Measurements from ENCODE around the gene CDH8.
"Not testable (repeated sequence)": the region's sequence is repeated elsewhere in the genome, so short reads cannot be mapped to it uniquely, and the experiment has no call there.

The CDH8 gene

DNA sequence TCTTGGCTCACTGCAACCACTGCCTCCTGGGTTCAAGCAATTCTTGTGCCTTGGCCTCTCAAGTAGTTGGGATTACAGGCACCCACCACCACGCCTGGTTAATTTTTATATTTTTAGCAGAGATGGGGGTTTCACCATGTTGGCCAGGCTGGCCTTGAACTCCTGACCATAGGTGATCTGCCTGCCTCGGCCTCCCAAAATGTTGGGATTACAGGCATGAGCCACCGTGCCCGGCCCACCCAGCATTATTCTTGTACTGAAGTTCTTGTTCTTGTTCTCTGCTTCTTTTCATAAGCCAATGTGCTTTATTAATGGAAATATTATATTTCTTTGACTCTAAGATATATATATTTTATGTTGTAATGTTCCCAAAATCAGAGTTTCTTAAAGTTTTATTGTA, 336.6 kb downstream of the CDH8 start:
- H3K4me1 ChIP-seq (ENCODE audit: control insufficient read depth, insufficient read depth, low read length); H3K4me3 ChIP-seq (ENCODE audit: low read length in 2 of 2); H3K9ac ChIP-seq (ENCODE audit: low read length in 2 of 2); H3K27me3 ChIP-seq (ENCODE audit: control insufficient read depth in 1 of 2, insufficient read depth in 2 of 2, low read length in 2 of 2); H3K27ac ChIP-seq (ENCODE audit: low read length); H3K9me3 ChIP-seq (ENCODE audit: control insufficient read depth in 2 of 2, low read length in 2 of 2); H3K36me3 ChIP-seq (ENCODE audit: control insufficient read depth in 2 of 2, insufficient read depth in 2 of 2, low read length in 2 of 2): not testable (repeated sequence)

DNA sequence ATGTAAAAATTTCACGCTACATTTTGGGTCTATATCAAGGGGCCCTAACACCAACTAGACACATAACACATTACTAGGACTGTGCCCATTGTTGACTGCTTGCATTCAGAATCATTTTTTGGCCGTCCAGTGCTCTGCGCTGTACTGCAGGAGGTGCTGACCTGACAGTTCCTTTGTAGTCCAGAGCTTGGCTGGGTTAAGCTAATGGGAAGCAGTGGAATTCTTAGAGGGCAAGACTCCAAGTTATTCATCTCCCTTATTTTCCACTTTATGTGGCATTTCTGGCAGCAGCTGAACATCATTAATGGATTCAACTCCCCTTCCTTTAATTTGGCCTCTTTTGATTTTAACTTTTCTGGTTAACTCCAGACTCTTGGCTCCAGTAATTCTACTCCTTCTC, 351.7 kb downstream of the CDH8 start:
- Histone ChIP-seq H3K36me3 (ENCODE audit: control insufficient read depth in 2 of 2, insufficient read depth in 2 of 2, low read length in 2 of 2) (no peaks in the 10 kb centered on the region), H3K9ac (ENCODE audit: low read length in 2 of 2) (no peak overlapping the region), H3K27me3 (ENCODE audit: control insufficient read depth in 1 of 2, insufficient read depth in 2 of 2, low read length in 2 of 2) (no peaks in the 10 kb centered on the region), H3K4me3 (ENCODE audit: low read length in 2 of 2) (no peak overlapping the region), H3K27ac (ENCODE audit: low read length) (no peak overlapping the region), H3K9me3 (ENCODE audit: control insufficient read depth in 2 of 2, low read length in 2 of 2) (no peaks in the 10 kb centered on the region), H3K4me1 (ENCODE audit: control insufficient read depth, insufficient read depth, low read length) (no peaks in the 10 kb centered on the region)

DNA sequence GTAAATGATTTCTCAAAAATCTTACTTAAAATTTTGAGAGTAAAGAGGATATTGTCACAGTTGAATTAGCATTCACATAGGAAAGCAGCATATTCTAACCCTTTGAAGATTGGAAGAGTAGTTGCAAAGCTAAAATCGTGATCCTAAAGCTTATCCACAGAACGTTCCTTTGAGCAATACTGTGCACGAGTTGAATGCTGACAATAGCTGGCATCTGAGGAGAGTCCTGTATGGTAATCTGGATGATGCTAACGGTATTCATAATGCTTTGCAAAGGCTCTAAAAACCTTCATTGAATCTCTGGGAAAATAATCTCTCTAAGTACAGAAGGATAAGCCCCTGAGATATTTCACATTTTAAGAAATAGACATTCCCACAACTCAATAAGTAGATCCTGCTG, 354.6 kb downstream of the CDH8 start:
- H3K27ac ChIP-seq (ENCODE audit: low read length) = no peak overlapping the region

DNA sequence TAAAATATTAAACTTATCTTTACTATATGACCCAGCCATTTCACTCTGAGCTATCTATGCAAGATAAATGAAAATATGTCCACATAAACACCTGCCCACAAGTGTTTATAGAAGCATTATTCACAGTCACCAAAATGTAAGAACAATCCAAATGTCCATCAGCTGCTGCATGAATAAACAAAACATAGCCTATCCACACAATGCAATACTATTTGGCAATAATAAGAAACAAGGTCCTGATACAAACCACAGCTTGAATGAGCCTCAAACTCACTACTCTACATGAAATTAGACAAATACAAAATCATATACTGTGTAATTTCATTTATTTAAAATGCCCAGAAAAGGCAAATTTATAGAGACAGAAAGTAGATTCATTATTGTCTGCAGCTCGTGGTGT, 355.1 kb downstream of the CDH8 start:
- Histone ChIP-seq H3K4me3 (ENCODE audit: low read length in 2 of 2) (no peak overlapping the region), H3K27me3 (ENCODE audit: control insufficient read depth in 1 of 2, insufficient read depth in 2 of 2, low read length in 2 of 2) (no peaks in the 10 kb centered on the region), H3K27ac (ENCODE audit: low read length) (no peak overlapping the region), H3K4me1 (ENCODE audit: control insufficient read depth, insufficient read depth, low read length) (no peaks in the 10 kb centered on the region), H3K9me3 (ENCODE audit: control insufficient read depth in 2 of 2, low read length in 2 of 2) (no peaks in the 10 kb centered on the region), H3K36me3 (ENCODE audit: control insufficient read depth in 2 of 2, insufficient read depth in 2 of 2, low read length in 2 of 2) (no peaks in the 10 kb centered on the region), H3K9ac (ENCODE audit: low read length in 2 of 2) (no peak overlapping the region)

More for the DNA sequence above, 354.6 kb downstream of the CDH8 start:
- Histone ChIP-seq H3K36me3 (ENCODE audit: control insufficient read depth in 2 of 2, insufficient read depth in 2 of 2, low read length in 2 of 2) (no peaks in the 10 kb centered on the region), H3K27me3 (ENCODE audit: control insufficient read depth in 1 of 2, insufficient read depth in 2 of 2, low read length in 2 of 2) (no peaks in the 10 kb centered on the region), H3K9me3 (ENCODE audit: control insufficient read depth in 2 of 2, low read length in 2 of 2) (no peaks in the 10 kb centered on the region), H3K9ac (ENCODE audit: low read length in 2 of 2) (no peak overlapping the region), H3K4me1 (ENCODE audit: control insufficient read depth, insufficient read depth, low read length) (no peaks in the 10 kb centered on the region), H3K4me3 (ENCODE audit: low read length in 2 of 2) (no peak overlapping the region)

DNA sequence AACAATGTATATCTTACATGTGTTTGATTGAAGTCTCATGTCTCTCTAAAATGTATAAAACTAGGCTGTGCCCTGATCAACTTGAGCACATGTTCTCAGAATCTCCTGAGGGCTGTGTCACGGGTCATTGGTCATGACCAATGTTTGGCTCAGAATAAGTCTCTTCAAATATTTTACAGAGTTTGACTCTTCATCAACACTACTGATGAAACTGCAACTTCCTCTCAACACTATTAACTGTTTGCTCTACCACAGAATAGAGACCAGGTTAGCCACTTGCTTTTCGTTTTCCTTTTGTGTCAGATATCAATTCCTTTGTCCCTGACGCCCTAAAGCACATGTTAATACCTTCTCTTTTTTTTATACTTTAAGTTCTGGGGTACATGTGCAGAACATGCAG, 358.1 kb downstream of the CDH8 start:
- Histone ChIP-seq H3K4me1 (ENCODE audit: control insufficient read depth, insufficient read depth, low read length) (no peaks in the 10 kb centered on the region), H3K9me3 (ENCODE audit: control insufficient read depth in 2 of 2, low read length in 2 of 2) (no peaks in the 10 kb centered on the region), H3K4me3 (ENCODE audit: low read length in 2 of 2) (no peak overlapping the region), H3K27me3 (ENCODE audit: control insufficient read depth in 1 of 2, insufficient read depth in 2 of 2, low read length in 2 of 2) (no peaks in the 10 kb centered on the region), H3K36me3 (ENCODE audit: control insufficient read depth in 2 of 2, insufficient read depth in 2 of 2, low read length in 2 of 2) (no peaks in the 10 kb centered on the region), H3K9ac (ENCODE audit: low read length in 2 of 2) (no peak overlapping the region), H3K27ac (ENCODE audit: low read length) (no peak overlapping the region)

DNA sequence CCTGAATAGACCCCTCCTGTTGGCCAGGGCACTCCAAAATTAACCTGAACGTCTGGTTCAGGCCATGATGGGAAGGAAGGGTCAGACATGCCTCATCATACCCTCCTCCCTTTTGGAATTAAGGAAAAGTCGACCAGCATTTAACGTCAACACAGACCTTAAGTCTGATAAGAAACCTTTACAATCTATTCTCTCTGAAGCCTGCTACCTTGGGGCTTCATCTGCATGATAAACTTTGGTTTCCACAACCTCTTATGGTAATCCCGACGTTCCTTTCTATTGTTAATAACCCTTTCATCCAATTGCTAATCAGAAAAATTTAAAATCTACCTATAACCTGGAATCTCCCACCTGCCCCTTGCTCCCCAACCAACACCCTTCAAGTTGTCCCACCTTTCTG, 358.5 kb downstream of the CDH8 start:
- Histone ChIP-seq H3K4me3 (ENCODE audit: low read length in 2 of 2) (no peak overlapping the region), H3K27me3 (ENCODE audit: control insufficient read depth in 1 of 2, insufficient read depth in 2 of 2, low read length in 2 of 2) (no peaks in the 10 kb centered on the region), H3K27ac (ENCODE audit: low read length) (no peak overlapping the region), H3K36me3 (ENCODE audit: control insufficient read depth in 2 of 2, insufficient read depth in 2 of 2, low read length in 2 of 2) (no peaks in the 10 kb centered on the region), H3K4me1 (ENCODE audit: control insufficient read depth, insufficient read depth, low read length) (no peaks in the 10 kb centered on the region), H3K9ac (ENCODE audit: low read length in 2 of 2) (no peak overlapping the region), H3K9me3 (ENCODE audit: control insufficient read depth in 2 of 2, low read length in 2 of 2) (no peaks in the 10 kb centered on the region)

DNA sequence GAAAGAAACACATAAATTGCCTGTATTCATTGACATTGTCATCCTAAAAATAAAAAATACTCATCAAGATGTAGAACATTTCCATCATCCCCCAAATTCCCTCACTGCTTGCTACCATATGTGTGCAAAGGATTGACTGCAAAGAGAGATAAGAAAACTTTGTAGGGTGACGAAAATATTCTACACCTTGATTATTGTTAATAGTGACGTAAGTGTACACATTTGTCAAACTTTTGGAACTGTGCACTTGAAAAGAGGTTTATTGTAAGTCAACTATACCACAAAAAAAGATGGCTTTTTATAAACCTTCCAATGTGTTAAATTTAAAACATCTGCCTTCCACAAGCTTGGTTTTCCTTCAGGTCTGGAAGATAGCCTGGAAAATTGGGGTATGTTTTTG, 359.5 kb downstream of the CDH8 start:
- no peaks in the 10 kb centered on the region for H3K36me3 ChIP-seq (ENCODE audit: control insufficient read depth in 2 of 2, insufficient read depth in 2 of 2, low read length in 2 of 2)
- H3K4me1 ChIP-seq (ENCODE audit: control insufficient read depth, insufficient read depth, low read length) = no peaks in the 10 kb centered on the region
- no peaks in the 10 kb centered on the region for H3K27me3 ChIP-seq (ENCODE audit: control insufficient read depth in 1 of 2, insufficient read depth in 2 of 2, low read length in 2 of 2)
- H3K4me3 ChIP-seq (ENCODE audit: low read length in 2 of 2) = no peak overlapping the region
- H3K9ac ChIP-seq (ENCODE audit: low read length in 2 of 2) = no peak overlapping the region
- no peak overlapping the region for H3K27ac ChIP-seq (ENCODE audit: low read length)
- H3K9me3 ChIP-seq (ENCODE audit: control insufficient read depth in 2 of 2, low read length in 2 of 2) = no peaks in the 10 kb centered on the region

DNA sequence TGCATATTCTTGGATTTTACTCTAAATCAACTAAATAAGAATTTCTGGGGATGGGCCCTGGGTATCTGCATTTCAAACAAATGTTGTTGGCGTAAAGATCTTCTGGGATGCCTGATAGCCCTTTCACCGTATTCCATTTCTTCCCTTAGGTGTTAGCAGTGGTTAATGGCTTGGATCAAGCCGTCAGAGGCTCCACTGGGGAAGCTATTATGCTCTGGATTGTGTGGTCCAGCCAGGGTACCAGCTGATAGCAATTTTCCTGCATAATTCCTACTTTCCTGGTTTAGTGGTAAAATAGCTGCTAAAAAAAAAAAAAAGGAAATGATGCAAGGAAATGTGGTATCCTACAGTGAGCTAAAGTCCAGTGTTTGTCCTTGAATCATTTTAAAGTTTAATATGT, 365.1 kb downstream of the CDH8 start:
- Histone ChIP-seq H3K27ac (ENCODE audit: low read length) (no peak overlapping the region), H3K4me1 (ENCODE audit: control insufficient read depth, insufficient read depth, low read length) (no peaks in the 10 kb centered on the region), H3K36me3 (ENCODE audit: control insufficient read depth in 2 of 2, insufficient read depth in 2 of 2, low read length in 2 of 2) (no peaks in the 10 kb centered on the region), H3K9ac (ENCODE audit: low read length in 2 of 2) (no peak overlapping the region), H3K27me3 (ENCODE audit: control insufficient read depth in 1 of 2, insufficient read depth in 2 of 2, low read length in 2 of 2) (no peaks in the 10 kb centered on the region), H3K4me3 (ENCODE audit: low read length in 2 of 2) (no peak overlapping the region), H3K9me3 (ENCODE audit: control insufficient read depth in 2 of 2, low read length in 2 of 2) (no peaks in the 10 kb centered on the region)

DNA sequence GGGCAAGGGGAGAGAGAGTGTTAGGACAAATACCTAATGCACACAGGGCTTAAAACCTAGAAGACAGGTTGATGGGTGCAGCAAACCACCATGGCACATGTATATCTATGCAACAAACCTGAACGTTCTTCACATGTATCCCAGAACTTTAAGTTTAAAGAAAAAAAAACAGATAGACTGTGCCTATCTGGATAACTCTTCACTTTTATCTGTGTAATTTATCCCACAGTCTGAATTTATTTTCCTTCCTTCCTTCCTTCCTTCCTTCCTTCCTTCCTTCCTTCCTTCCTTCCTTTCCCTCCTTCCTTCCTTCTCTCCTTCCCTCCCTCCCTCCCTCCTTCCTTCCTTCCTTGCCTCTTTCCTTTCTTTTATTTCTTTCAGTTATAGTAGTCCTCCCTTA, 370.7 kb downstream of the CDH8 start:
- no peak overlapping the region for H3K27ac ChIP-seq (ENCODE audit: low read length)
- H3K36me3 ChIP-seq (ENCODE audit: control insufficient read depth in 2 of 2, insufficient read depth in 2 of 2, low read length in 2 of 2) = no peaks in the 10 kb centered on the region
- H3K9ac ChIP-seq (ENCODE audit: low read length in 2 of 2) = no peak overlapping the region
- no peaks in the 10 kb centered on the region for H3K9me3 ChIP-seq (ENCODE audit: control insufficient read depth in 2 of 2, low read length in 2 of 2)
- H3K4me3 ChIP-seq (ENCODE audit: low read length in 2 of 2) = no peak overlapping the region
- H3K4me1 ChIP-seq (ENCODE audit: control insufficient read depth, insufficient read depth, low read length) = no peaks in the 10 kb centered on the region
- H3K27me3 ChIP-seq (ENCODE audit: control insufficient read depth in 1 of 2, insufficient read depth in 2 of 2, low read length in 2 of 2) = no peaks in the 10 kb centered on the region

DNA sequence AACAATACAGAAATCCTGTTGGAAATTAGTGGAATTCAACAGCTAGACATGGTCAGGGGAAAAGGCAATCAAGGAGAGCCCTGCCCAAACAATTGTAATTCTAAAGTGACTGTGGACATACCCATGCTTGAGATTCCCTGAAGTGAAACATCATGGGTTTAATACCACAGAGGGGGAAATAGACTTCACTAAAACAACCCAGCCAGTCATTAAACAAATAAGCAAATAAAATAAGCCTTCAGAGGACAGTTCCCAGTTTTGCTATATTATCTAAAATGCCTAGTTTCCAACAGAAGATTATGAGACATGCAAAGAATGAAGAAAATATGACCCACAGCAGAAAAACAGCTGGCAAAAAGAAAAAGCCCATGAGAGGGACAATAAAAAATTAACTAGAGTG, 376.3 kb downstream of the CDH8 start:
- Histone ChIP-seq H3K27ac (ENCODE audit: low read length) (no peak overlapping the region), H3K27me3 (ENCODE audit: control insufficient read depth in 1 of 2, insufficient read depth in 2 of 2, low read length in 2 of 2) (no peaks in the 10 kb centered on the region), H3K4me3 (ENCODE audit: low read length in 2 of 2) (no peak overlapping the region), H3K9ac (ENCODE audit: low read length in 2 of 2) (no peak overlapping the region), H3K4me1 (ENCODE audit: control insufficient read depth, insufficient read depth, low read length) (no peaks in the 10 kb centered on the region), H3K9me3 (ENCODE audit: control insufficient read depth in 2 of 2, low read length in 2 of 2) (no peaks in the 10 kb centered on the region), H3K36me3 (ENCODE audit: control insufficient read depth in 2 of 2, insufficient read depth in 2 of 2, low read length in 2 of 2) (no peaks in the 10 kb centered on the region)

DNA sequence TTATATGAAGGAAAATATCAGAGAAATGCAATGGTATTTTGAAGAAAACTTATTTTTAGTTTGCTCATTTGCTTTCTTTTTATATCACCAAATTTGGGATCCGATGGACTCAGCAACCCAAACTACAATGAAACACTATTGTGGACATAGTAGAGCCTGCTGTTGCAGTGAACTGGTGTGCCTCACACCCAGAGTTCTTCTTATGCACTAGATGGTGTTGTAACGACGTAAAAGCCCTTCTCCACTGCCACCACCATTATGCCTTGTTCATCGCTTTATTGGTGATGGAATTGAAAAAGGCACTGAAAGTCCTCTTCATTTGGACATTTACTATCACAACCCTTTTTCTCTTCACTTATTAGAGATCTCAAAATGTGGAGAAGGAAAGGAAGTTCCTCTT, 381.3 kb downstream of the CDH8 start:
- Histone ChIP-seq H3K36me3 (ENCODE audit: control insufficient read depth in 2 of 2, insufficient read depth in 2 of 2, low read length in 2 of 2) (no peaks in the 10 kb centered on the region), H3K4me3 (ENCODE audit: low read length in 2 of 2) (no peak overlapping the region), H3K27me3 (ENCODE audit: control insufficient read depth in 1 of 2, insufficient read depth in 2 of 2, low read length in 2 of 2) (no peaks in the 10 kb centered on the region), H3K27ac (ENCODE audit: low read length) (no peak overlapping the region), H3K9ac (ENCODE audit: low read length in 2 of 2) (no peak overlapping the region), H3K9me3 (ENCODE audit: control insufficient read depth in 2 of 2, low read length in 2 of 2) (no peaks in the 10 kb centered on the region), H3K4me1 (ENCODE audit: control insufficient read depth, insufficient read depth, low read length) (no peaks in the 10 kb centered on the region)

DNA sequence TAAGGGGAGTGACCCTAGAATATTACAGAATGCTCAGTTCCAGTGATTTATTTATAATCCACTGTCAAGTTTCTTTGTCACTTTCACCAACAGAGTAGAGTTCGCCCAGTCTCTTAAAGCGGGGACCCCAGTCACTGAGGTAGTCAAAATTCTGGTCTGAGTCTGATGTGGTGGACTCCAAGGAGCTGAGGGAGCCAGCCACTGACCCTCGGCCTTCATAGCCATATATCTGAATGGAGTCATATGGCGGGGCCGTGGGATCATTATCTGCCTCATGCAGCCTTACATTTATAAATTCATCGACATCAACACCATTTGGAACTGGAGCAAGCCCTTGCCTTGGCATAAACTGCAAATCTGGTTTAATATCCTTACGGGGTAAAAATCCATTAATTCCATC, 382.7 kb downstream of the CDH8 start:
- H3K9ac ChIP-seq (ENCODE audit: low read length in 2 of 2) = no peak overlapping the region
- no peaks in the 10 kb centered on the region for H3K4me1 ChIP-seq (ENCODE audit: control insufficient read depth, insufficient read depth, low read length)
- H3K36me3 ChIP-seq (ENCODE audit: control insufficient read depth in 2 of 2, insufficient read depth in 2 of 2, low read length in 2 of 2) = no peaks in the 10 kb centered on the region
- H3K27me3 ChIP-seq (ENCODE audit: control insufficient read depth in 1 of 2, insufficient read depth in 2 of 2, low read length in 2 of 2) = no peaks in the 10 kb centered on the region
- H3K4me3 ChIP-seq (ENCODE audit: low read length in 2 of 2) = no peak overlapping the region
- no peaks in the 10 kb centered on the region for H3K9me3 ChIP-seq (ENCODE audit: control insufficient read depth in 2 of 2, low read length in 2 of 2)
- H3K27ac ChIP-seq (ENCODE audit: low read length) = no peak overlapping the region
